Measurements from ENCODE around the gene UBN1.

- no peak for TF ChIP-seq TOX (CRISPR knock-in tag; IDR thresholded peaks at IDR 0.05; ENCODE audit: borderline replicate concordance)
- no peak for TF ChIP-seq ZFP30 (CRISPR knock-in tag; IDR thresholded peaks at IDR 0.05)
- no peak for TF ChIP-seq ZNF8 (CRISPR knock-in tag; IDR thresholded peaks at IDR 0.05)
- TF ChIP-seq PATZ1 (CRISPR knock-in tag; IDR thresholded peaks at IDR 0.05; ENCODE audit: borderline replicate concordance), result no peak
- no peak for TF ChIP-seq ARNTL (CRISPR knock-in tag; IDR thresholded peaks at IDR 0.05; ENCODE audit: borderline replicate concordance, low read depth)
- no peak for TF ChIP-seq CREB5 (CRISPR knock-in tag; IDR thresholded peaks at IDR 0.05; ENCODE audit: low read depth)
- TF ChIP-seq CSRNP3 (CRISPR knock-in tag; IDR thresholded peaks at IDR 0.05), result no peak
- no peak for TF ChIP-seq POU6F1 (CRISPR knock-in tag; IDR thresholded peaks at IDR 0.05; ENCODE audit: borderline replicate concordance, low read depth)
These were observed 10.6 kb upstream of the UBN1 start for GRCh38 chr16:4836727-4837126.
